ENCODE results near the gene SGO2. TPM values are rescaled to one million over a fixed set of nuclear protein-coding genes. Genes with fewer than 3 reads are reported as not detected.

Gene SGO2
- total and polyA plus RNA-seq, 10 of the 15 experiments (the other 5 are each of a cell fraction or from before 2014, with no cell fraction given): 15.8 to 55.2 (median 24.3) TPM

- RAD21 ChIA-PET (ENCODE audit: unreplicated experiment): interaction anchor here (0.6 kb wide), 1 partner anchor 32 kb away, joined by 3 read pairs; no protein-coding TSS in a partner anchor
- Histone ChIP-seq H3K79me2 (ENCODE audit: control insufficient read depth, insufficient read depth, low read length) (no peaks in the 10 kb centered on the region), H3K9ac (ENCODE audit: control insufficient read depth, insufficient read depth, low read length) (no peak overlapping the region), H3K9me3 (replicated peaks; ENCODE audit: control insufficient read depth, insufficient read depth, low read length) (no peaks in the 10 kb centered on the region), H3K36me3 (ENCODE audit: control insufficient read depth in 2 of 2, insufficient read depth in 2 of 2, low read length in 1 of 2) (no peaks in the 10 kb centered on the region), H3K4me2 (ENCODE audit: control insufficient read depth, insufficient read depth) (no peak overlapping the region), H3K4me1 (ENCODE audit: control insufficient read depth, insufficient read depth, low read length) (peaks cover 5% of the 10 kb centered on the region), H3K4me3 (no peak overlapping the region), H3K27me3 (replicated peaks in 1 of 2; ENCODE audit: control insufficient read depth in 2 of 2, insufficient read depth in 2 of 2, low read length in 1 of 2) (no peaks in the 10 kb centered on the region; a peak in 1 of 4 replicates), H3K27ac (ENCODE audit: control insufficient read depth, insufficient read depth) (no peak overlapping the region), H2AFZ (ENCODE audit: control insufficient read depth, low read depth, low read length) (peak overlapping the region; percentile 53), H4K20me1 (ENCODE audit: control insufficient read depth, insufficient read depth) (no peaks in the 10 kb centered on the region)
- CTCF ChIA-PET: interaction anchor here (1.1 to 1.8 kb wide), 3 partner anchors 16 to 134 kb away, joined by 3 to 5 read pairs (median 3); no protein-coding TSS in a partner anchor
- in situ Hi-C loops (cut with MboI) (no loop called here), intact Hi-C loops (cut with micrococcal nuclease; ENCODE audit: unreplicated experiment) (no loop called here)
- no TSS peak for BruUV-seq (replicated peaks)
- FAIRE-seq: peak; percentile 80
- SMC1A ChIA-PET (ENCODE audit: uncharacterized antibody, unreplicated experiment): interaction anchor here (1.7 to 2.0 kb wide), 2 partner anchors 9 to 133 kb away, joined by 5 to 6 read pairs; no protein-coding TSS in a partner anchor
- POLR2A ChIA-PET: interaction anchor here (0.6 kb wide), 1 partner anchor 270 kb away, joined by 8 read pairs; no protein-coding TSS in a partner anchor
- ATAC-seq: peak; percentile 63
- DNase-seq (ENCODE audit: low read depth, low spot score): no peak
- TF ChIP-seq SPI1 (IDR thresholded peaks at IDR 0.05; ENCODE audit: borderline replicate concordance, insufficient read depth, low read depth, low read length) (peak; percentile 50; the same call in 1 of the 2 replicates), CBX3 (IDR thresholded peaks at IDR 0.05; ENCODE audit: borderline replicate concordance, low read depth) (no peak), RUNX3 (IDR thresholded peaks at IDR 0.05; ENCODE audit: low read length) (peak; percentile 55), EED (IDR thresholded peaks at IDR 0.05; ENCODE audit: low read depth) (0 out of 2 replicates have a peak, but pooled peaks have one; percentile 44), SUZ12 (IDR thresholded peaks at IDR 0.05; ENCODE audit: unreplicated experiment) (no peak)
- 65% methylated on average over 6 of the region's 6 CpGs for WGBS (ENCODE audit: insufficient coverage, insufficient replicate concordance, low lambda C conversion rate, missing lambda C conversion rate)
Measured at GRCh38 chr2:200617156-200618053, 91.4 kb downstream of the SGO2 start.

Data from GM12878 (cell line).